DOHH2 (cell line): ENCODE results near the gene PROC.
A peak's percentile ranks its signal among the peaks of the same experiment; 100 is the strongest.

Experiments
- H3F3A ChIP-seq: fragments of 200-600 bp; sonication (generic), shearing (Covaris generic); 2 replicates; pipeline ENCODE4 v1.6.0; 2016; ENCODE audit warnings: antibody characterized with exemption, mild to moderate bottlenecking; ENCODE audit not compliant: control insufficient read depth, insufficient read depth
- H3K27ac ChIP-seq: fragments of 200-600 bp; sonication (generic); 2 replicates; pipeline ENCODE4 v1.5.1; 2014; ENCODE audit warnings: low read depth, mild to moderate bottlenecking, low read length, moderate library complexity
- H3K27me3 ChIP-seq: fragments of 200-600 bp; sonication (generic); 2 replicates; pipeline ENCODE4 v1.6.1; 2014; ENCODE audit warnings: mild to moderate bottlenecking, low read length, mixed read lengths; ENCODE audit not compliant: control insufficient read depth
- H3K36me3 ChIP-seq: fragments of 200-600 bp; sonication (generic); 2 replicates; pipeline ENCODE4 v1.6.1; 2014; ENCODE audit warnings: mild to moderate bottlenecking, low read length, moderate library complexity, mixed read lengths; ENCODE audit not compliant: control insufficient read depth
- H3K4me1 ChIP-seq: fragments of 200-600 bp; sonication (generic); 2 replicates; pipeline ENCODE4 v1.6.1; 2014; ENCODE audit warnings: mild to moderate bottlenecking, low read length, mixed read lengths; ENCODE audit not compliant: control insufficient read depth
- H3K4me2 ChIP-seq: fragments of 200-600 bp; sonication (generic); 2 replicates; pipeline ENCODE4 v1.6.0; 2014; ENCODE audit warnings: mild to moderate bottlenecking, low read length, moderate library complexity
- H3K4me3 ChIP-seq: fragments of 200-600 bp; sonication (generic); 2 replicates; pipeline ENCODE4 v1.5.1; 2014; ENCODE audit warnings: mild to moderate bottlenecking, low read length, mixed read lengths
- H3K79me2 ChIP-seq: fragments of 200-600 bp; sonication (generic); 2 replicates; pipeline ENCODE4 v1.6.1; 2014; ENCODE audit warnings: mild to moderate bottlenecking, low read length, mixed read lengths; ENCODE audit not compliant: control insufficient read depth
- H3K9me2 ChIP-seq: fragments of 200-600 bp; sonication (generic); replicated peaks from 2 replicates; pipeline ENCODE4 v1.6.1; 2014; ENCODE audit warnings: mild to moderate bottlenecking, low read length, mixed read lengths; ENCODE audit not compliant: control insufficient read depth
- H3K9me3 ChIP-seq: fragments of 200-600 bp; sonication (generic); 2 replicates; pipeline ENCODE4 v1.6.1; 2014; ENCODE audit warnings: antibody characterized with exemption, low read length, mixed read lengths; ENCODE audit not compliant: control insufficient read depth, insufficient read depth
- H4K20me1 ChIP-seq: fragments of 200-600 bp; sonication (generic); 2 replicates; pipeline ENCODE4 v1.6.0; 2014; ENCODE audit warnings: low read depth, mild to moderate bottlenecking, antibody characterized with exemption, low read length, moderate library complexity; ENCODE audit not compliant: control insufficient read depth, insufficient read depth
- EZH2phosphoT487 ChIP-seq: fragments of 200-600 bp; sonication (generic); IDR thresholded peaks from 2 replicates; pipeline ENCODE4 v1.6.1; 2017; ENCODE audit warnings: borderline replicate concordance, mild to moderate bottlenecking, antibody characterized with exemption, low read length, moderate library complexity, mixed read lengths
- TF ChIP-seq, protein P1 (sequence below): fragments of 200-600 bp; sonication (generic); IDR thresholded peaks from one replicate; pipeline ENCODE4 v1.5.1; 2014; ENCODE audit warnings: antibody characterized with exemption, mild to moderate bottlenecking, low read depth, low read length; ENCODE audit not compliant: poor library complexity, severe bottlenecking

PROC gene

GRCh38 chr2:127406454-127406853, 11.8 kb upstream of the PROC start:
- Histone ChIP-seq H4K20me1 (no peaks in the 10 kb centered on the region), H3K4me2 (no peak overlapping the region), H3K36me3 (no peaks in the 10 kb centered on the region), H3K9me3 (no peaks in the 10 kb centered on the region), H3F3A (0 out of 2 replicates have a peak, but pooled peaks cover 6% of the 10 kb centered on the region), H3K79me2 (no peaks in the 10 kb centered on the region), H3K27me3 (0 out of 2 replicates have a peak, but pooled peaks cover 3% of the 10 kb centered on the region), H3K27ac (no peak overlapping the region), H3K9me2 (no peaks in the 10 kb centered on the region), H3K4me3 (no peak overlapping the region), H3K4me1 (peaks cover 34% of the 10 kb centered on the region)
- TF ChIP-seq, protein P1, sequence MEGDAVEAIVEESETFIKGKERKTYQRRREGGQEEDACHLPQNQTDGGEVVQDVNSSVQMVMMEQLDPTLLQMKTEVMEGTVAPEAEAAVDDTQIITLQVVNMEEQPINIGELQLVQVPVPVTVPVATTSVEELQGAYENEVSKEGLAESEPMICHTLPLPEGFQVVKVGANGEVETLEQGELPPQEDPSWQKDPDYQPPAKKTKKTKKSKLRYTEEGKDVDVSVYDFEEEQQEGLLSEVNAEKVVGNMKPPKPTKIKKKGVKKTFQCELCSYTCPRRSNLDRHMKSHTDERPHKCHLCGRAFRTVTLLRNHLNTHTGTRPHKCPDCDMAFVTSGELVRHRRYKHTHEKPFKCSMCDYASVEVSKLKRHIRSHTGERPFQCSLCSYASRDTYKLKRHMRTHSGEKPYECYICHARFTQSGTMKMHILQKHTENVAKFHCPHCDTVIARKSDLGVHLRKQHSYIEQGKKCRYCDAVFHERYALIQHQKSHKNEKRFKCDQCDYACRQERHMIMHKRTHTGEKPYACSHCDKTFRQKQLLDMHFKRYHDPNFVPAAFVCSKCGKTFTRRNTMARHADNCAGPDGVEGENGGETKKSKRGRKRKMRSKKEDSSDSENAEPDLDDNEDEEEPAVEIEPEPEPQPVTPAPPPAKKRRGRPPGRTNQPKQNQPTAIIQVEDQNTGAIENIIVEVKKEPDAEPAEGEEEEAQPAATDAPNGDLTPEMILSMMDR, result no peak
- no peak for TF ChIP-seq EZH2phosphoT487

- H3K9me3 ChIP-seq, result no peaks in the 10 kb centered on the region
- H3K27ac ChIP-seq, result no peak overlapping the region
- 0 out of 2 replicates have a peak, but pooled peaks cover 3% of the 10 kb centered on the region for H3K27me3 ChIP-seq
- no peaks in the 10 kb centered on the region for H4K20me1 ChIP-seq
- peaks cover 37% of the 10 kb centered on the region for H3K4me1 ChIP-seq
- no peaks in the 10 kb centered on the region for H3K9me2 ChIP-seq
- H3K4me3 ChIP-seq, result no peak overlapping the region
- no peaks in the 10 kb centered on the region for H3K36me3 ChIP-seq
- no peaks in the 10 kb centered on the region for H3K79me2 ChIP-seq
- 0 out of 2 replicates have a peak, but pooled peaks cover 6% of the 10 kb centered on the region for H3F3A ChIP-seq
- H3K4me2 ChIP-seq, result no peak overlapping the region
- TF ChIP-seq EZH2phosphoT487, result no peak
- TF ChIP-seq, protein P1, result no peak
These were observed 11.1 kb upstream of the PROC start for GRCh38 chr2:127407091-127407490.

DNA sequence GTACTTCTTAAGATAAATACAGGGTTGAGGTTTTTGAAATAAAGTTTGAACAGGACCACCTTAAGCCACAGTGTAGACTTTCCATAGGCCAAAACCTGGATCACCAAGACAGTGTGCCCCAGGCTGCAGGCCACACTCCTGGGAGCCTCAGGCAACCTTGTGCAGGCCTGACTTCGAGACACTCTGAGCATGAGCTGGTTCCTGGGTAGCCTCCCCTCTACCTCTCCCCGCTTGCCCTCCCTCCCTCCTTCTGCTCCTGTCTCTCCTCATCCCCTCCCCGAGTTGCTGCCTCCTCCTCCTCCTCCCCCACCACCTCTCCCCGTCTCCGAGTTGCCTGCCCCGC, 10.6 kb upstream of the PROC start:
- TF ChIP-seq, protein P1, result no peak
- TF ChIP-seq EZH2phosphoT487, result no peak
- H3K79me2 ChIP-seq, result no peaks in the 10 kb centered on the region
- H3K27ac ChIP-seq, result no peak overlapping the region
- H4K20me1 ChIP-seq, result no peaks in the 10 kb centered on the region
- peaks cover 36% of the 10 kb centered on the region for H3K4me1 ChIP-seq
- H3K4me3 ChIP-seq, result peak overlapping the region; percentile 62
- no peaks in the 10 kb centered on the region for H3K36me3 ChIP-seq
- H3K9me2 ChIP-seq, result no peaks in the 10 kb centered on the region
- 0 out of 2 replicates have a peak, but pooled peaks cover 6% of the 10 kb centered on the region for H3F3A ChIP-seq
- 0 out of 2 replicates have a peak, but pooled peaks cover 3% of the 10 kb centered on the region for H3K27me3 ChIP-seq
- H3K4me2 ChIP-seq, result peak overlapping the region; percentile 72
- no peaks in the 10 kb centered on the region for H3K9me3 ChIP-seq
